Stimulated activated CD8-positive, alpha-beta memory T cell treated with anti-CD3 and anti-CD28 coated beads, Interleukin-4, amount 100 ng/mL, for 1 hour (primary cell): Measurements from ENCODE around the gene F13A1.
"Not testable (repeated sequence)": the region's sequence is repeated elsewhere in the genome, so short reads cannot be mapped to it uniquely, and the experiment has no call there.

ENCODE experiments used
- DNase-seq, 2 donors: peaks; one replicate each; pipeline ENCODE4 v3.0.0-alpha.2; 2020; ENCODE audit warnings: low read depth in 2 of 2, low spot score in 1 of 2

Gene F13A1

GRCh38 chr6:6317825-6318733 is 2.4 kb downstream of the F13A1 start:
- DNase-seq = no peak

GRCh38 chr6:6317386-6317785 is 3.1 kb downstream of the F13A1 start:
- no peak for DNase-seq

GRCh38 chr6:6315660-6316059 is 4.8 kb downstream of the F13A1 start:
- DNase-seq = no peak

GRCh38 chr6:6314596-6314995 is 5.9 kb downstream of the F13A1 start:
- no peak for DNase-seq

- no peak for DNase-seq
These were observed 7.5 kb downstream of the F13A1 start for GRCh38 chr6:6312901-6313441.

GRCh38 chr6:6305575-6305974 is 14.9 kb downstream of the F13A1 start:
- DNase-seq = no peak

GRCh38 chr6:6300383-6300782 is 20.1 kb downstream of the F13A1 start:
- not testable (repeated sequence) for DNase-seq

GRCh38 chr6:6293317-6293716 is 27.1 kb downstream of the F13A1 start:
- no peak for DNase-seq

GRCh38 chr6:6287415-6287814 is 33.0 kb downstream of the F13A1 start:
- no peak for DNase-seq

GRCh38 chr6:6285679-6286078 is 34.8 kb downstream of the F13A1 start:
- no peak for DNase-seq

GRCh38 chr6:6284221-6284966 is 36.1 kb downstream of the F13A1 start:
- no peak for DNase-seq

- no peak for DNase-seq
These were observed 36.7 kb downstream of the F13A1 start for GRCh38 chr6:6283746-6284145.

GRCh38 chr6:6282716-6283115 is 37.7 kb downstream of the F13A1 start:
- DNase-seq = no peak

GRCh38 chr6:6277413-6277812 is 43.0 kb downstream of the F13A1 start:
- no peak for DNase-seq

GRCh38 chr6:6270948-6271535 is 49.4 kb downstream of the F13A1 start:
- DNase-seq = no peak

GRCh38 chr6:6260196-6260722 is 60.2 kb downstream of the F13A1 start:
- DNase-seq = no peak

GRCh38 chr6:6256886-6257285 is 63.6 kb downstream of the F13A1 start:
- DNase-seq = no peak

GRCh38 chr6:6256259-6256658 is 64.2 kb downstream of the F13A1 start:
- no peak for DNase-seq

- DNase-seq = no peak
These were observed 68.7 kb downstream of the F13A1 start for GRCh38 chr6:6251555-6252280.

GRCh38 chr6:6248651-6249050 is 71.8 kb downstream of the F13A1 start:
- no peak for DNase-seq

GRCh38 chr6:6246544-6246943 is 73.9 kb downstream of the F13A1 start:
- no peak for DNase-seq
